GM19452 (cell line): ENCODE measurements around the gene PSMC3.

Source experiments
- ATAC-seq: cut with Tn5 transposase; IDR thresholded peaks from one replicate; pipeline ENCODE4 v1.9.1; 2021; ENCODE audit not compliant: unreplicated experiment

The PSMC3 gene

GRCh38 chr11:47443028-47443700 is 16.9 kb upstream of the PSMC3 start:
- ATAC-seq, result no peak

GRCh38 chr11:47442514-47442913 is 16.3 kb upstream of the PSMC3 start:
- no peak for ATAC-seq

GRCh38 chr11:47441421-47441820 is 15.2 kb upstream of the PSMC3 start:
- ATAC-seq, result no peak

- ATAC-seq, result no peak
Observed at GRCh38 chr11:47440054-47440476, 13.8 kb upstream of the PSMC3 start.

GRCh38 chr11:47438721-47439120 is 12.5 kb upstream of the PSMC3 start:
- no peak for ATAC-seq

- ATAC-seq, result no peak
Observed at GRCh38 chr11:47437746-47438418, 11.6 kb upstream of the PSMC3 start.

- ATAC-seq, result no peak
Observed at GRCh38 chr11:47437218-47437745, 11.0 kb upstream of the PSMC3 start.

GRCh38 chr11:47436726-47437125 is 10.5 kb upstream of the PSMC3 start:
- no peak for ATAC-seq

- no peak for ATAC-seq
Observed at GRCh38 chr11:47435687-47436086, 9.4 kb upstream of the PSMC3 start.

GRCh38 chr11:47434011-47434786 is 8.0 kb upstream of the PSMC3 start:
- no peak for ATAC-seq

GRCh38 chr11:47433157-47433556 is 6.9 kb upstream of the PSMC3 start:
- ATAC-seq, result no peak

GRCh38 chr11:47431356-47432083 is 5.3 kb upstream of the PSMC3 start:
- ATAC-seq, result no peak

- ATAC-seq, result no peak
Observed at GRCh38 chr11:47430524-47430923, 4.3 kb upstream of the PSMC3 start.

GRCh38 chr11:47425611-47426010 is 628 bp downstream of the PSMC3 start:
- no peak for ATAC-seq

- ATAC-seq, result no peak
Observed at GRCh38 chr11:47418454-47419259, 7.6 kb downstream of the PSMC3 start.

GRCh38 chr11:47417712-47418111 is 8.5 kb downstream of the PSMC3 start:
- ATAC-seq, result no peak

- no peak for ATAC-seq
Observed at GRCh38 chr11:47415949-47416472, 10.2 kb downstream of the PSMC3 start.

GRCh38 chr11:47415091-47415854 is 11.0 kb downstream of the PSMC3 start:
- ATAC-seq, result no peak

- no peak for ATAC-seq
Observed at GRCh38 chr11:47414685-47415070, 11.6 kb downstream of the PSMC3 start.
